Measurements from ENCODE around the gene TMPRSS2. TPM values are rescaled to one million over a fixed set of nuclear protein-coding genes. Genes with fewer than 3 reads are reported as not detected.
A peak's percentile ranks its signal among the peaks of the same experiment; 100 is the strongest.

Gene TMPRSS2
- total RNA-seq, 1 donor from 2014 or later: 83.6 TPM

DNA sequence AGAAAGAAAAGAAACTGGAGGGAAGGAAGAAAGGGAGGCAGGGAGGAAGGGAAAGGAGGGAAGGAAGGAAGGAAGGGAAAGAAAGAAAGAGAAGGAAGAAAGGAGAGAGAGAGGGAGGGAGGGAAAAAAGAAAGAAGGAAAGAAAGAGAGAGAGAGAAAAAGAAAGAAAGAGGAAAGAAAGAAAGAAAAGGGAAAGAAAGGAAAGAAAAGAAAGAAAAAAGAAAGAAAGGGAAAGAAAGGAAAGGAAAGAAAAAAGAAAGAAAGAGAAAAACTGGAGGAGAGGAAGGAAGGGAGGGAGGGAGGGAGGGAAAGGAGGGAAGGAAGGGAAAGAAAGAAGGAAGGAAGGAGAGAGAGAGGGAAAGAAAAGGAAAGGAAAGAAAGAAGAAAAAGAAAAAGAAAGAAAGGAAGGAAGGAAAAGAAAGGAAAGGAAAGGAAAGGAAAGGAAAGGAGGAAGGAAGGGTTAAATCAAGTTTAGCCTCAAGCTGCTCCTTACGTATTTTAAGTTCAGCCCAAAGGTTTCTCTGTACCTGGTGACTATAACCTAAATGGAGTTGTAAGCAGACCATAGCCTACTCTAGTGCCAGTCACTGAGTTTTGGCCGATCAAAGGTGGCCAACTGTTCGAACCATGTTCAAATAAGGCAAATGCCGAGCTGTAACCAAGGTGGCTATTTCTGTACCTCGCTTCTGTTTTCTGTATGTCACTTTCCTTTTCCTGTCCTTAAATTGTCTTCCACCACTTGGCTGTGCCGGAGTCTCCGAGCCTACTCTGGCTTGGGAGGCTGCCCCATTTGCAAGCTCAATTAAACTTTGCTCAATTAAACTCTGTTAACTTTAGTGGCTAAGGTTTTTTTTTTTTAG is 37.8 kb upstream of the TMPRSS2 start:
- intact Hi-C loops (cut with DNase I): no loop called here
- no peak overlapping the region for H3K27ac ChIP-seq
- no peak for ATAC-seq

GRCh38 chr21:41542727-41543126 is 34.8 kb upstream of the TMPRSS2 start:
- Histone ChIP-seq H3K36me3 (no peaks in the 10 kb centered on the region), H3K27ac (no peak overlapping the region), H3K9me3 (no peaks in the 10 kb centered on the region), H3K4me3 (no peak overlapping the region), H3K27me3 (peaks cover 15% of the 10 kb centered on the region), H3K4me1 (no peaks in the 10 kb centered on the region)
- no peak for DNase-seq
- TF ChIP-seq, protein P1, sequence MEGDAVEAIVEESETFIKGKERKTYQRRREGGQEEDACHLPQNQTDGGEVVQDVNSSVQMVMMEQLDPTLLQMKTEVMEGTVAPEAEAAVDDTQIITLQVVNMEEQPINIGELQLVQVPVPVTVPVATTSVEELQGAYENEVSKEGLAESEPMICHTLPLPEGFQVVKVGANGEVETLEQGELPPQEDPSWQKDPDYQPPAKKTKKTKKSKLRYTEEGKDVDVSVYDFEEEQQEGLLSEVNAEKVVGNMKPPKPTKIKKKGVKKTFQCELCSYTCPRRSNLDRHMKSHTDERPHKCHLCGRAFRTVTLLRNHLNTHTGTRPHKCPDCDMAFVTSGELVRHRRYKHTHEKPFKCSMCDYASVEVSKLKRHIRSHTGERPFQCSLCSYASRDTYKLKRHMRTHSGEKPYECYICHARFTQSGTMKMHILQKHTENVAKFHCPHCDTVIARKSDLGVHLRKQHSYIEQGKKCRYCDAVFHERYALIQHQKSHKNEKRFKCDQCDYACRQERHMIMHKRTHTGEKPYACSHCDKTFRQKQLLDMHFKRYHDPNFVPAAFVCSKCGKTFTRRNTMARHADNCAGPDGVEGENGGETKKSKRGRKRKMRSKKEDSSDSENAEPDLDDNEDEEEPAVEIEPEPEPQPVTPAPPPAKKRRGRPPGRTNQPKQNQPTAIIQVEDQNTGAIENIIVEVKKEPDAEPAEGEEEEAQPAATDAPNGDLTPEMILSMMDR (IDR thresholded peaks at IDR 0.05): no peak
- ATAC-seq: no peak
- intact Hi-C loops (cut with DNase I): no loop called here

More for the DNA sequence above, 37.8 kb upstream of the TMPRSS2 start:
- no peaks in the 10 kb centered on the region for H3K4me1 ChIP-seq
- no peak overlapping the region for H3K4me3 ChIP-seq
- H3K27me3 ChIP-seq: peaks cover 15% of the 10 kb centered on the region
- TF ChIP-seq, protein P1 (IDR thresholded peaks at IDR 0.05): no peak
- no peaks in the 10 kb centered on the region for H3K9me3 ChIP-seq
- no peaks in the 10 kb centered on the region for H3K36me3 ChIP-seq
- DNase-seq: no peak

DNA sequence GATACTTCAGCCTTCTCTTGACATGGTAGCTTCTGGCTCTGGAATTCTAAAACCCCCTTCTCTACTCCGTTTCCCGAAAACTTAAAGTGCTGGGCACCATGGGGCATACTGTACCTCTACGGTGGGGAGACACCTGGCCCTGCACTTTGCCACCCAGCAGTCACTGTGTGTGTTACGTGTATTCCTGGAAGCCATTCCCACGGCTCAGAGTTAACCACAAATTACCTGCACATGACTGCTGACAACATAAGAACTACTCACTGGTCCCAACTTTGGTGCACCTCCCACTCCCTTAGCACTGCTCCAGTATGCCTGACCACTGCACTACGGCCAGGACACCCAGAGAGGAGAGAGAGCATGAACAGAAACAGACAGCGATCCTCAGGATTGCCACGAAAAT is 29.4 kb upstream of the TMPRSS2 start:
- intact Hi-C loops (cut with DNase I): no loop called here
- Histone ChIP-seq H3K4me3 (no peak overlapping the region), H3K27me3 (no peaks in the 10 kb centered on the region), H3K4me1 (peaks cover 4% of the 10 kb centered on the region), H3K27ac (no peak overlapping the region), H3K9me3 (no peaks in the 10 kb centered on the region), H3K36me3 (no peaks in the 10 kb centered on the region)
- TF ChIP-seq, protein P1 (IDR thresholded peaks at IDR 0.05): no peak
- no peak for DNase-seq
- ATAC-seq: peak; percentile 60

GRCh38 chr21:41536827-41537103 is 28.8 kb upstream of the TMPRSS2 start:
- Histone ChIP-seq H3K36me3 (no peaks in the 10 kb centered on the region), H3K4me1 (peaks cover 4% of the 10 kb centered on the region), H3K4me3 (no peak overlapping the region), H3K27me3 (no peaks in the 10 kb centered on the region), H3K27ac (no peak overlapping the region), H3K9me3 (no peaks in the 10 kb centered on the region)
- DNase-seq (no peak), ATAC-seq (no peak)
- intact Hi-C loops (cut with DNase I): no loop called here
- TF ChIP-seq, protein P1 (IDR thresholded peaks at IDR 0.05): no peak

GRCh38 chr21:41536076-41536826 is 28.3 kb upstream of the TMPRSS2 start:
- Histone ChIP-seq H3K27me3 (no peaks in the 10 kb centered on the region), H3K4me3 (no peak overlapping the region), H3K4me1 (peaks cover 4% of the 10 kb centered on the region), H3K36me3 (no peaks in the 10 kb centered on the region), H3K27ac (no peak overlapping the region), H3K9me3 (no peaks in the 10 kb centered on the region)
- TF ChIP-seq, protein P1 (IDR thresholded peaks at IDR 0.05): no peak
- ATAC-seq (peak; percentile 78), DNase-seq (peak; percentile 73)
- intact Hi-C loops (cut with DNase I): no loop called here
